SU-DHL-6 (cell line): ENCODE results near the gene TLR1.

Experiments
- EZH2phosphoT487 ChIP-seq: fragments of 200-600 bp; sonication (generic), shearing (Covaris generic); conservative IDR thresholded peaks from 2 replicates; pipeline ENCODE4 v1.6.1; 2018; ENCODE audit warnings: mild to moderate bottlenecking, antibody characterized with exemption, low read length, moderate library complexity, mixed read lengths
- TF ChIP-seq, protein P1 (sequence below): fragments of 200-600 bp; sonication (generic); IDR thresholded peaks from one replicate; pipeline ENCODE4 v1.5.1; 2017; ENCODE audit warnings: antibody characterized with exemption, mild to moderate bottlenecking, low read length, moderate library complexity; ENCODE audit not compliant: insufficient read depth, poor library complexity, severe bottlenecking

- TF ChIP-seq, protein P1, sequence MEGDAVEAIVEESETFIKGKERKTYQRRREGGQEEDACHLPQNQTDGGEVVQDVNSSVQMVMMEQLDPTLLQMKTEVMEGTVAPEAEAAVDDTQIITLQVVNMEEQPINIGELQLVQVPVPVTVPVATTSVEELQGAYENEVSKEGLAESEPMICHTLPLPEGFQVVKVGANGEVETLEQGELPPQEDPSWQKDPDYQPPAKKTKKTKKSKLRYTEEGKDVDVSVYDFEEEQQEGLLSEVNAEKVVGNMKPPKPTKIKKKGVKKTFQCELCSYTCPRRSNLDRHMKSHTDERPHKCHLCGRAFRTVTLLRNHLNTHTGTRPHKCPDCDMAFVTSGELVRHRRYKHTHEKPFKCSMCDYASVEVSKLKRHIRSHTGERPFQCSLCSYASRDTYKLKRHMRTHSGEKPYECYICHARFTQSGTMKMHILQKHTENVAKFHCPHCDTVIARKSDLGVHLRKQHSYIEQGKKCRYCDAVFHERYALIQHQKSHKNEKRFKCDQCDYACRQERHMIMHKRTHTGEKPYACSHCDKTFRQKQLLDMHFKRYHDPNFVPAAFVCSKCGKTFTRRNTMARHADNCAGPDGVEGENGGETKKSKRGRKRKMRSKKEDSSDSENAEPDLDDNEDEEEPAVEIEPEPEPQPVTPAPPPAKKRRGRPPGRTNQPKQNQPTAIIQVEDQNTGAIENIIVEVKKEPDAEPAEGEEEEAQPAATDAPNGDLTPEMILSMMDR, result peak; percentile 68
- TF ChIP-seq EZH2phosphoT487, result no peak
Observed at GRCh38 chr4:38757945-38758600, 46.5 kb downstream of the TLR1 start.
